HG02763 (cell line): ENCODE data around the gene HEBP1.

ENCODE experiments used
- ATAC-seq: cut with Tn5 transposase; IDR thresholded peaks from one replicate; pipeline ENCODE4 v1.9.1; 2021; ENCODE audit warnings: mild to moderate bottlenecking, moderate library complexity; ENCODE audit not compliant: unreplicated experiment

The HEBP1 gene

DNA sequence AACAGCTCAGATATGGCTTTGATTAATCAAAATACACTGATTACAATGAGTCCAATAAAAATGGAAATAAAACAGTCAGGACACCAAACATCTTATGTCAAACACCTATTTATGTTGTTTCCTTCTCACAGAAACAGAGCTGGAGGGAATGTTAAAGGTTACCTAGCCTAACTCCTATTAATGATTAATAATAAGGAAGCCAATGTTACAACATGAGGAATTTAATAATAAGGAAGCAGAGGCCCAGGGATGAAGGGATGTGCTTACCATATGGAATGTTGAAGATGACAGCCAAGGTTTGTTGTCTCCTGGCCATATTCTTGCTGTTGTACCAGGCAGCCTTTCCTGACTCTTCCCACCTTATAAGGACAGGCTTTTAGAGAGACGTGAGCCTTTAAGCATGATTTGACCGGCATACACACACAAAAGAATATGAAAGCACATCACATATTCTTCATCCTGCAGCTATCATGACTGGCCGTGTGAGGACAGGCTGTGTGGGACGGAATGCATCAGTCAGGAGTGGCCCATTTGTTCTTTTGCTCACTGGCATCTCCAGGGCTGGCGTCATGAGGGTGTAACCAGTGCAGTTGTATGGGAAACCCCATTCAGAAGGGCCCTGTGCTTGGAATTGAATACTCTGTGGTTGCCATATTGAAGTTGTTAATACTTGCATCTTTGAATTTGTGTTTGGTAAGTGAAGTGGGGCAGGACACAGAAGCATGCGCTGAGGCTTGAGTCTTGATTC lies 45.0 kb downstream of the HEBP1 start:
- ATAC-seq, result no peak

DNA sequence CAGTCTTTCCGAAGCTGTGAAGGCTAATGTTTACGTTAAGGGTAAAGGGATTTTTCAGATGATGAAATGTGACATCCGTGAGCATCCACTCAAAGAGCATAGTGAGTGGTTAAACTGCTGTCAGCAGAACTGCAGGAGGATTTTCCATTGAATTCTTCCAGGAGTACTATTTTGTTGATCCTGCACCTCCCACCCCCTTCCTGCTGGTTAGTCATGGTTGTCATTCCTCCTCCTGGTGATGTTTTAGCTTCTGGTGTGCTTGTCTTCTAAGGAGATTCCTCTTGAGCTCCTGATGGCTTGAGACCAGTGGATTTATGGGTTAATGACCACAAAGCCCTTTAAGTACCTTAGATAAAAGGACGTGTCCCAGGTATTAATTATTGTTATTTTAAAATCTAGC lies 45.7 kb downstream of the HEBP1 start:
- ATAC-seq, result no peak

DNA sequence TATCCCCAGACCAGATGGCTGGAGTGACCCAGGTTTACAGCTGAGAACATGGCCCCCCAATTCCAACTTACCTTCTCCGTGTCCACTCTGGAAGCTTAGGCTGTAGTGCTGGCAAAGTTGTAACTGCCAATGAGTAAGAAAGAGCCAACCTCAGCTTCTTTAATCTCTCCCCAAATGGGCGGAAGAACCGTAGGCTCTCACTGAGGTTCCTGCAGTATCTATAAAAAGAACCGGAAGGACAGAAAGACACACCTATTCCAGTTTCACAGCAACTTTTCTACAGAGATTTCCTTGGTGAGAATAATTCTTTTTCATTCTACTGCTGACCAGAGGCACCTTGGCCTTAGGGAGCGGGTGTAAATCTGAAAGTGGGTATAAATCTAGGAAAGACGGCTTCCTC lies 48.0 kb downstream of the HEBP1 start, which contains the start of gene GPRC5D:
TSS of gene GPRC5D (minus strand) at position 135 of the 400 bp plus-strand sequence. CDS start 1,786 bp downstream, outside the sequence.
- no peak for ATAC-seq

DNA sequence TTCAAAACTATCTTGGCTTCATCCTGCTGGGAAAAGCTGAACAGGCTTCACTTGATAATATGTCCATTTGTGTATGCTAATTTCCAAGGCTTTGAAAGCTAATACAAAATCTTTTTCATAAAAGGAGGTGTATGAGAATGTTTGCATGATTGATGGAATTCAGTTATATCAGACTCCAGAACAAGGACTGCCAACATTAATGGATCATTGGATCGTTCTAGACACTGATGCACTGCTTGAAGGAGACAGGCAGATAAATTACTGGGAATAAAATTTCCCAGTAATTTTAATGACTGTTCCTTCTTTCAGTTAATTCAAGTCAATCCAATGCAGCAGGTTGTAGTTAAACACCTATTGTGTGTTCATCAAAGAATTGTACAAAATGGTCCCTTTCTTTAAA lies 48.6 kb downstream of the HEBP1 start:
- no peak for ATAC-seq

- no peak for ATAC-seq
These were observed 52.2 kb downstream of the HEBP1 start for GRCh38 chr12:12947902-12948301.

DNA sequence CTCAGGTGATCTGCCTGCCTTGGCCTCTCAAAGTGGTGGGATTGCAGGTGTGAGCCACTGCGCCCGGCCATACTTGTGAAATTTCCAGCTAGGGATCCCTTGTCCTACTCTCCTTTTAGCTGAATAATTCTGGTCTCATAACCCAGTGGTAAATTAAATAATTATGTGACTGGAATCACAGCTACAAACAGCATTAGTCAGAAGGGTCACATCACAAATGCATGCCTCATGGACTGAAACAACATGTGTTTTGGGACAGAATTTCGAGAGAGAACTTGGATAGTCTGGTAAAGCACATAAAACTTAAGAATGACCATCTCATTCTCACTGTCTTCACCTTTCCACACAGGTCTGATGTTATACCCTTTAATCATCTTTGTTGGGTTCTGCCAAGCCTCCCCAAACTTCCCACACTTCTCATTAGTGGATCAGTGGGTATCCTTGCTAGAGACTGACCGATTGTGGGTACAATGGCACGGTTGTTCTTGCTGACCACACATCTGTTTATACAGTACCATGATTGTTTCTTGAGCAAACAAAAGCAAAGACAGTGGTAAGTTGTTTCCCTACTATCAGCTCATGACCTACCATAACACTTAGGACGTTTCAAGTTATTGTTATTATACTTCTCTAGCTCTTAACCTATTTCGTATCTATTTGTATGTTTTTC lies 53.2 kb downstream of the HEBP1 start:
- ATAC-seq, result no peak

DNA sequence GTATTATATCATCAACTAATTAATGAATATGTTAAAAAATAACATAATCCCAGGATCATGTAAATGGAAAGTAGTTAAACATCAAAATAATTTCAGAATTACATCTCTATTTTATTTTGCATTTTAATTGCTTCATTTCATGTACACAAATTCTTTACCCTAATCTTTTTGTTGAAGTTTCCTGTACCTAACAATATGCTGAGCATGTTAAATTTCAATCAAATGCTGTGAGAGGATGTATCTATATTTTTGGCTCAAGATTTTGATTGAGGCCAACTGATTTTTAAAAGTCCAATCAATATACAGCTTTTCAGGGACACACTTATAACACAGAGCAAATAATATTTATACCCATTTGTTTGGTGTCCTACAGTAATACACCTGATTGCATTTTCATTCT lies 54.5 kb downstream of the HEBP1 start:
- ATAC-seq, result no peak

DNA sequence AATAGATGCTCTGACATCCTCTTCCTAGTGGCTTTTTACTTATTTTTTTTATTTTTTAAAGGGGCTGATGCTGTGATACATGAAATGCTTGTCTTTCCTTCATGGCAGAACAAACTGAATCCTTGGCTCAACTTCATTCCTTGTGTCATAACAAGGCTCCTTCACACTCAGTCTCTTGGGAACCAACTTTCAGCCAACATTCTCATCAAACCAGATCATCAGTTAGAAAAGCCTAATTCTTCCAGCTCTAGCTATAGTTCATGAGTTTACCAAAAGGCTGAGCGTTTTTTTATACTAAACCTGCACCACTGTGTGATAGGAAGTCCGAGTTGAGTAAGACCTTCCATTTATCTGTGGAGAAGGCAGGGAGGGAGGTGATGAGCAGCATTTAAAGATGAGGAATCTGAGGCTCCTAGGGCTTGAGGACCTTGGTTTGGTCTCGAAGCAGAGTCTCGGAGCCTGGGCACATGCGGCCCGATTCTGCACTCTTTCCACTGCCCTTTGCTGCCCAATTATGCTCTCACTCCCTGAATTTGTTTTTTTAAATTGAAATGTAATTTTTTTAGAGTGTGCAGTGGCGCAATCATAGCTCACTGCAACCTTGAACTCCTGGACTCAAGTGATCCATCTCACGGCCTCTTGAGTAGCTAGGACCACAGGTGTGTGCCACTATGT lies 56.3 kb downstream of the HEBP1 start:
- ATAC-seq, result no peak

GRCh38 chr12:12941450-12942350 lies 58.4 kb downstream of the HEBP1 start:
- ATAC-seq, result no peak

GRCh38 chr12:12939888-12940287 lies 60.2 kb downstream of the HEBP1 start:
- no peak for ATAC-seq

- ATAC-seq, result no peak
These were observed 61.5 kb downstream of the HEBP1 start for GRCh38 chr12:12938541-12938940.

GRCh38 chr12:12936983-12937491 lies 63.0 kb downstream of the HEBP1 start:
- ATAC-seq, result no peak

GRCh38 chr12:12934556-12934955 lies 65.5 kb downstream of the HEBP1 start:
- ATAC-seq, result no peak

DNA sequence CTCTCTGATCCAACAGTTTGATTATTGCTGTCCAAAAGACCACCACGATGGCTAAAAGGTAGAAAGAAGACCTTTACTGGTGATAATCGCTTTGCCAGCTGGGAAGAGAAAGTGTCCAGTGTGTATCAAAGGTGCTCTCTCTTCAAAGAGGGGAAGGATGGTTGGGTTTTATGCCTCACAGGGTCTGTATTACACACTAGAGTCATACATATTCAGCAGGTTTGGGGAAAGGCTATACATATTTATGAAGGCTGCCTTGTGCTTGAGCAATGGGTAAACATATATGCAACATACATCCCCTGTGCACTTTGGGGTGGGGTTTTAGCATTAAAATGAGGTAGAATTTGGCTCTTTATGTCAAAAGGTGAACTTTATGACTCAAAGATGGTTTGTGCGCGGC lies 66.3 kb downstream of the HEBP1 start:
- ATAC-seq, result no peak

GRCh38 chr12:12930633-12931219 lies 69.3 kb downstream of the HEBP1 start:
- ATAC-seq, result no peak

DNA sequence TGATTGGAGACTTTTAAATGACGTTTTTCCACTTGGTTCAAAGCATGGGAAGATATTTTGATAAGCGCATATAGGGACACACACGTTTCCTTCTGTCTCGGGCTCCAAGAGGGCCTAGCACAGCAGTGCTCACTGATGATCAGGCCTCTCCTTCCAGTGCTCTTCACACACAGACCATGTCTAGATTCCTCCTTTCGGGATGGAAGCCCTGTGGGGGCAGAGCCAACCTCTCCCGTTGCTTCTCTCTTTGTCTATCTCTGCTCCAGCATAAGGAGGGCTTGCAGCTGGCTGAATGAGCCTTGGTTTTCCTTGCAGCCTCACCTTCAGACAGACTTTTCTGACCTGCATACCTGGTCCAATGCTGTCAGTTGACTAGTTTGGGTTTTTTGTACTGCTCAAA lies 70.4 kb downstream of the HEBP1 start:
- ATAC-seq, result no peak

GRCh38 chr12:12927211-12928079 lies 72.6 kb downstream of the HEBP1 start:
- ATAC-seq, result no peak

DNA sequence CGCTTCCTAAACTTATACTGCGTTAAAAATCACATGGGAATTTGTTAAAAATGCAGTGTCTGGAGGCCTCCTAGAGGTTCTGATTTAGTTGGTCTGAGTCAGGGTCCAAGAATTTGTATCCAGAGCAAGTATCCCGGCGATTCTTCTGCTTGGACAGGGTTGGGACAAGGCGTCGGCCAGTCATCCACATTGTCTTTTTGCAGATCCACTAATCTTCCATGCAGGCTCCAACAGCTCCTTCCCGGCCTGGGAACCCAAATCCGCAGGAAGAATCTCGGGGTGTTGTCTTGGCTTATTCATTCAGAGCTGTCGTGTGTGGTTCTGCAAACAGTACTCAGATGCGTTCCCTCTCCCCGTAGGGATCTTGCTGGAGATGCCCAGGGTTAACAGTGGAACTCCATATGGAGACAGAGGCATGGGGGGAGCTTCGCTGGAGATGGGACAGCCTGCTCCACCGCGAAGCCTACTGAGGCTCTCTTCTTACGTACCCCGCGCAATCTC lies 73.4 kb downstream of the HEBP1 start:
- ATAC-seq, result no peak

GRCh38 chr12:12925388-12925787 lies 74.7 kb downstream of the HEBP1 start:
- ATAC-seq, result no peak
